GM18873 (cell line): ENCODE measurements around the gene RNF5.
"Not testable (repeated sequence)": the region's sequence is repeated elsewhere in the genome, so short reads cannot be mapped to it uniquely, and the experiment has no call there.

Experiments
- ATAC-seq: cut with Tn5 transposase; IDR thresholded peaks from one replicate; pipeline ENCODE4 v1.9.1; 2021; ENCODE audit warnings: mild to moderate bottlenecking, moderate library complexity, moderate number of reproducible peaks; ENCODE audit not compliant: unreplicated experiment, low FRiP score

RNF5 gene

GRCh38 chr6:32175322-32175710 lies 2.9 kb upstream of the RNF5 start:
- ATAC-seq = no peak

- ATAC-seq = peak; percentile 29
Measured at GRCh38 chr6:32175711-32176475, 2.3 kb upstream of the RNF5 start, which contains the start of gene AGPAT1. AGPAT1 (minus strand) TSS chr6:32176084; CDS start chr6:32171496, 4,588 bp downstream.

GRCh38 chr6:32176476-32177182 lies 1.6 kb upstream of the RNF5 start:
- no peak for ATAC-seq

GRCh38 chr6:32177183-32177787 lies 920 bp upstream of the RNF5 start:
- no peak for ATAC-seq

GRCh38 chr6:32178547-32179440 lies 589 bp downstream of the RNF5 start:
- ATAC-seq = no peak

GRCh38 chr6:32179766-32180405 lies 1.7 kb downstream of the RNF5 start:
- ATAC-seq = no peak

- no peak for ATAC-seq
Measured at GRCh38 chr6:32181148-32181702, 3.0 kb downstream of the RNF5 start.

GRCh38 chr6:32181915-32182529 lies 3.8 kb downstream of the RNF5 start:
- ATAC-seq = no peak

GRCh38 chr6:32182555-32182981 lies 4.4 kb downstream of the RNF5 start:
- ATAC-seq = no peak

GRCh38 chr6:32183030-32183429 lies 4.8 kb downstream of the RNF5 start:
- ATAC-seq = no peak

GRCh38 chr6:32183483-32184083 lies 5.4 kb downstream of the RNF5 start:
- no peak for ATAC-seq

GRCh38 chr6:32184084-32184640 lies 6.0 kb downstream of the RNF5 start, which contains the start of gene AGER:
AGER (minus strand) TSS chr6:32184253; CDS start chr6:32184222, 31 bp downstream.
- no peak for ATAC-seq

GRCh38 chr6:32185681-32186131 lies 7.5 kb downstream of the RNF5 start:
- ATAC-seq = not testable (repeated sequence)

GRCh38 chr6:32186151-32186840 lies 8.1 kb downstream of the RNF5 start:
- ATAC-seq = not testable (repeated sequence)

GRCh38 chr6:32187009-32187709 lies 9.0 kb downstream of the RNF5 start:
- ATAC-seq = no peak

- not testable (repeated sequence) for ATAC-seq
Measured at GRCh38 chr6:32187725-32188380, 9.6 kb downstream of the RNF5 start.
